HepG2 (cell line): ENCODE results near the gene CASKIN2. TPM values are rescaled to one million over a fixed set of nuclear protein-coding genes. Genes with fewer than 3 reads are reported as not detected.

Experiments used
- ATRX ChIP-seq: sonication (generic); formaldehyde crosslinking; IDR thresholded peaks from 2 replicates; pipeline ENCODE4 v1.4.0; 2020; ENCODE audit warnings: missing genetic modification reagents, borderline replicate concordance
- MTA3 ChIP-seq: sonication (generic); formaldehyde crosslinking; IDR thresholded peaks from 2 replicates; pipeline ENCODE4 v1.4.0; 2020; ENCODE audit warnings: missing genetic modification reagents
- NFAT5 ChIP-seq: sonication (generic); formaldehyde crosslinking; IDR thresholded peaks from 2 replicates; pipeline ENCODE4 v1.4.0; 2020; ENCODE audit warnings: missing genetic modification reagents
- NR2F6 ChIP-seq, 2 experiments: IDR thresholded peaks; 2 replicates each; pipeline ENCODE4 v1.6.1; 2016; ENCODE audit warnings: antibody characterized with exemption in 1 of 2, mild to moderate bottlenecking in 1 of 2
- RERE ChIP-seq: IDR thresholded peaks from 2 replicates; pipeline ENCODE4 v1.6.1; 2016; ENCODE audit warnings: low read depth, missing genetic modification reagents, missing compliant biosample characterization
- RORA ChIP-seq: sonication (generic); formaldehyde crosslinking; IDR thresholded peaks from 2 replicates; pipeline ENCODE4 v1.5.0; 2020; ENCODE audit warnings: mild to moderate bottlenecking, missing genetic modification reagents, moderate library complexity
- SKIL ChIP-seq: sonication (generic); formaldehyde crosslinking; IDR thresholded peaks from 2 replicates; pipeline ENCODE4 v1.8.0; 2022; ENCODE audit warnings: missing genetic modification reagents, mild to moderate bottlenecking, moderate library complexity, borderline replicate concordance
- TEAD2 ChIP-seq: sonication (generic); formaldehyde crosslinking; IDR thresholded peaks from 2 replicates; pipeline ENCODE4 v1.9.0; 2021; ENCODE audit warnings: missing genetic modification reagents
- TRIM24 ChIP-seq: sonication (generic); formaldehyde crosslinking; IDR thresholded peaks from 2 replicates; pipeline ENCODE4 v1.8.0; 2022; ENCODE audit warnings: mild to moderate bottlenecking, missing genetic modification reagents
- ZBTB49 ChIP-seq: sonication (generic); formaldehyde crosslinking; IDR thresholded peaks from 2 replicates; pipeline ENCODE4 v1.4.0; 2020; ENCODE audit warnings: missing genetic modification reagents, borderline replicate concordance
- ZNF383 ChIP-seq: sonication (generic); formaldehyde crosslinking; IDR thresholded peaks from 2 replicates; pipeline ENCODE4 v1.4.0; 2020; ENCODE audit warnings: missing genetic modification reagents, mild to moderate bottlenecking, borderline replicate concordance
- ZNF660 ChIP-seq: sonication (generic); formaldehyde crosslinking; IDR thresholded peaks from 2 replicates; pipeline ENCODE4 v1.5.1; 2020; ENCODE audit warnings: mild to moderate bottlenecking, low read depth, missing genetic modification reagents, borderline replicate concordance
- ZNF841 ChIP-seq: sonication (generic); formaldehyde crosslinking; IDR thresholded peaks from 2 replicates; pipeline ENCODE4 v1.8.1; 2023; ENCODE audit warnings: missing genetic modification reagents, borderline replicate concordance
- polyA plus RNA-seq, 8 experiments: library from polyadenylated mRNA; depleted of rRNA in 3 of 8; stranded (reverse) in 7 of 8; unstranded in 1 of 8; fragments of >200 nt; fragmentation: Illumina TruSeq in 4 of 8; extraction: Trizol in 4 of 8; gene quantifications; 2 replicates each; pipeline versions ENCODE4 v1.2.1 to v1.2.3, GENCODE V29; 2011 to 2016; ENCODE audit warnings: low read depth in 4 of 8, missing spikeins in 1 of 8, mixed read lengths in 1 of 8; ENCODE audit not compliant: insufficient read depth in 1 of 8
- total RNA-seq, 5 experiments: library from RNA; depleted of rRNA; stranded (reverse); fragments of >200 nt; fragmentation: Illumina TruSeq; extraction: Trizol; gene quantifications; 2 replicates each; pipeline ENCODE4 v1.2.3, GENCODE V29; 2016; ENCODE audit warnings: low read depth in 1 of 5

CASKIN2 gene
- total and polyA plus RNA-seq, 2 of the 13 experiments (the other 11 are each of a cell fraction or from before 2014, with no cell fraction given) = 5.2 to 7.8 TPM

- TF ChIP-seq ZNF660 (CRISPR knock-in tag) = no peak
- no peak for TF ChIP-seq MTA3 (CRISPR knock-in tag)
- no peak for TF ChIP-seq RORA
- TF ChIP-seq SKIL (CRISPR knock-in tag) = peak; percentile 66; the same call in 1 of the 2 replicates
- TF ChIP-seq ZNF841 (CRISPR knock-in tag) = no peak
- TF ChIP-seq ATRX (CRISPR knock-in tag) = no peak
- no peak for TF ChIP-seq ZBTB49 (CRISPR knock-in tag)
- TF ChIP-seq TRIM24 (CRISPR knock-in tag) = no peak
- no peak for TF ChIP-seq TEAD2
- TF ChIP-seq ZNF383 (CRISPR knock-in tag) = no peak
- TF ChIP-seq RERE = no peak
- TF ChIP-seq NR2F6 (IDR thresholded peaks at IDR 0.05) = peak; percentile 48; the same call in 1 of the 2 replicates
- TF ChIP-seq NR2F6 (CRISPR knock-in tag; IDR thresholded peaks at IDR 0.05) = peak; percentile 82
- TF ChIP-seq NFAT5 (CRISPR knock-in tag) = no peak
These were observed 55.6 kb downstream of the CASKIN2 start (continued) for GRCh38 chr17:75459590-75460267.
